Effector memory CD8-positive, alpha-beta T cell (primary cell): Measurements from ENCODE around the gene CCDC24.

ENCODE experiments used
- ATAC-seq: fragments of 150-1000 bp; cut with Tn5 transposase; replicated peaks from 2 replicates; pipeline ENCODE4 v1.10.0; 2021; ENCODE audit warnings: mild to moderate bottlenecking, moderate library complexity
- DNase-seq, 3 experiments: peaks; one replicate each; pipeline ENCODE4 v3.0.0; 2021
- H3K27ac Mint-ChIP-seq, 2 donors: one replicate each; pipeline ENCODE4 v1.8.0; 2022; ENCODE audit warnings: mild to moderate bottlenecking in 2 of 2, mixed read lengths in 2 of 2, moderate library complexity in 2 of 2
- H3K27me3 Mint-ChIP-seq, 2 donors: one replicate each; pipeline ENCODE4 v1.8.0; 2022; ENCODE audit warnings: mixed read lengths in 2 of 2
- H3K36me3 Mint-ChIP-seq: one replicate; pipeline ENCODE4 v1.8.0; 2022; ENCODE audit warnings: mild to moderate bottlenecking, moderate library complexity, mixed read lengths; ENCODE audit not compliant: insufficient read depth
- H3K4me1 Mint-ChIP-seq, 2 donors: one replicate each; pipeline ENCODE4 v1.8.0; 2022; ENCODE audit warnings: low read depth in 2 of 2, mixed read lengths in 2 of 2
- H3K4me3 Mint-ChIP-seq, 2 donors: one replicate each; pipeline ENCODE4 v1.8.0; 2022; ENCODE audit warnings: mild to moderate bottlenecking in 2 of 2, mixed read lengths in 2 of 2, moderate library complexity in 2 of 2
- H3K9me3 Mint-ChIP-seq, 2 donors: one replicate each; pipeline ENCODE4 v1.8.0; 2022; ENCODE audit warnings: mixed read lengths in 2 of 2

CCDC24 gene

GRCh38 chr1:43991200-43991475 is 261 bp upstream of the CCDC24 start:
- H3K36me3 Mint-ChIP-seq = peaks cover 6% of the 10 kb centered on the region
- peak overlapping the region; percentile 94 to 96 for H3K4me3 Mint-ChIP-seq
- no peaks in the 10 kb centered on the region for H3K27me3 Mint-ChIP-seq
- peak overlapping the region; percentile 92 to 95 for H3K27ac Mint-ChIP-seq
- H3K9me3 Mint-ChIP-seq = no peaks in the 10 kb centered on the region
- ATAC-seq (no peak), DNase-seq (no peak)
- H3K4me1 Mint-ChIP-seq = peaks cover 8 to 14% of the 10 kb centered on the region in 2 donors

- no peak for DNase-seq
- ATAC-seq = no peak
- Mint-ChIP-seq H3K27me3 (no peaks in the 10 kb centered on the region), H3K4me1 (peaks cover 8 to 14% of the 10 kb centered on the region in 2 donors), H3K36me3 (peaks cover 6% of the 10 kb centered on the region), H3K27ac (peak overlapping the region; percentile 6 to 92), H3K4me3 (peak overlapping the region; percentile 94 to 96), H3K9me3 (no peaks in the 10 kb centered on the region)
These were observed 1.0 kb downstream of the CCDC24 start for GRCh38 chr1:43992232-43992995.

GRCh38 chr1:43993206-43993914 is 2.0 kb downstream of the CCDC24 start:
- no peak overlapping the region for H3K4me3 Mint-ChIP-seq
- H3K27me3 Mint-ChIP-seq = no peaks in the 10 kb centered on the region
- H3K4me1 Mint-ChIP-seq = peaks cover 8 to 14% of the 10 kb centered on the region in 2 donors
- H3K36me3 Mint-ChIP-seq = peaks cover 6% of the 10 kb centered on the region
- ATAC-seq (no peak), DNase-seq (no peak)
- no peaks in the 10 kb centered on the region for H3K9me3 Mint-ChIP-seq
- H3K27ac Mint-ChIP-seq = peak overlapping the region in 1 of 2 donors; percentile 6

- Mint-ChIP-seq H3K36me3 (peaks cover 6% of the 10 kb centered on the region), H3K4me3 (no peak overlapping the region), H3K27me3 (no peaks in the 10 kb centered on the region), H3K27ac (no peak overlapping the region), H3K4me1 (peaks cover 8 to 14% of the 10 kb centered on the region in 2 donors), H3K9me3 (no peaks in the 10 kb centered on the region)
- DNase-seq (no peak), ATAC-seq (no peak)
These were observed 2.7 kb downstream of the CCDC24 start for GRCh38 chr1:43994071-43994470.

GRCh38 chr1:43994794-43995790 is 3.7 kb downstream of the CCDC24 start:
- no peak overlapping the region for H3K27ac Mint-ChIP-seq
- H3K4me1 Mint-ChIP-seq = peaks cover 8 to 14% of the 10 kb centered on the region in 2 donors
- peaks cover 6% of the 10 kb centered on the region for H3K36me3 Mint-ChIP-seq
- peaks cover 0 to 2% of the 10 kb centered on the region in 2 donors for H3K27me3 Mint-ChIP-seq
- ATAC-seq (no peak), DNase-seq (no peak)
- H3K4me3 Mint-ChIP-seq = no peak overlapping the region
- no peaks in the 10 kb centered on the region for H3K9me3 Mint-ChIP-seq

GRCh38 chr1:43995984-43996732 is 4.8 kb downstream of the CCDC24 start:
- H3K4me1 Mint-ChIP-seq = peaks cover 8 to 13% of the 10 kb centered on the region in 2 donors
- no peak for ATAC-seq
- peaks cover 0 to 13% of the 10 kb centered on the region in 2 donors for H3K27me3 Mint-ChIP-seq
- H3K27ac Mint-ChIP-seq = no peak overlapping the region
- no peaks in the 10 kb centered on the region for H3K9me3 Mint-ChIP-seq
- peaks cover 6% of the 10 kb centered on the region for H3K36me3 Mint-ChIP-seq
- no peak overlapping the region for H3K4me3 Mint-ChIP-seq
- DNase-seq = no peak

- H3K4me1 Mint-ChIP-seq = peaks cover 4 to 7% of the 10 kb centered on the region in 2 donors
- H3K27me3 Mint-ChIP-seq = peaks cover 0 to 18% of the 10 kb centered on the region in 2 donors
- peaks cover under 1% of the 10 kb centered on the region for H3K36me3 Mint-ChIP-seq
- no peaks in the 10 kb centered on the region for H3K9me3 Mint-ChIP-seq
- H3K4me3 Mint-ChIP-seq = no peak overlapping the region
- DNase-seq = no peak
- no peak overlapping the region for H3K27ac Mint-ChIP-seq
- ATAC-seq = no peak
These were observed 5.3 kb downstream of the CCDC24 start for GRCh38 chr1:43996733-43997115.

- no peak overlapping the region for H3K4me3 Mint-ChIP-seq
- no peaks in the 10 kb centered on the region for H3K9me3 Mint-ChIP-seq
- no peak overlapping the region for H3K27ac Mint-ChIP-seq
- peaks cover 0 to under 1% of the 10 kb centered on the region in 2 donors for H3K4me1 Mint-ChIP-seq
- no peaks in the 10 kb centered on the region for H3K36me3 Mint-ChIP-seq
- ATAC-seq (no peak), DNase-seq (no peak)
- peaks cover 0 to 18% of the 10 kb centered on the region in 2 donors for H3K27me3 Mint-ChIP-seq
These were observed 6.0 kb downstream of the CCDC24 start for GRCh38 chr1:43997295-43997999.

GRCh38 chr1:43998000-43998378 is 6.6 kb downstream of the CCDC24 start:
- no peaks in the 10 kb centered on the region for H3K4me1 Mint-ChIP-seq
- no peak for ATAC-seq
- no peaks in the 10 kb centered on the region for H3K9me3 Mint-ChIP-seq
- H3K27ac Mint-ChIP-seq = no peak overlapping the region
- peaks cover 0 to 18% of the 10 kb centered on the region in 2 donors for H3K27me3 Mint-ChIP-seq
- no peak for DNase-seq
- no peak overlapping the region for H3K4me3 Mint-ChIP-seq
- H3K36me3 Mint-ChIP-seq = no peaks in the 10 kb centered on the region

- Mint-ChIP-seq H3K4me3 (no peak overlapping the region), H3K9me3 (no peaks in the 10 kb centered on the region), H3K4me1 (no peaks in the 10 kb centered on the region), H3K36me3 (no peaks in the 10 kb centered on the region), H3K27me3 (peaks cover 0 to 18% of the 10 kb centered on the region in 2 donors), H3K27ac (no peak overlapping the region)
- ATAC-seq (no peak), DNase-seq (no peak)
These were observed 8.1 kb downstream of the CCDC24 start for GRCh38 chr1:43999455-43999854.

- DNase-seq (no peak), ATAC-seq (no peak)
- no peak overlapping the region for H3K27ac Mint-ChIP-seq
- peaks cover 0 to 18% of the 10 kb centered on the region in 2 donors for H3K27me3 Mint-ChIP-seq
- H3K9me3 Mint-ChIP-seq = no peaks in the 10 kb centered on the region
- no peaks in the 10 kb centered on the region for H3K4me1 Mint-ChIP-seq
- no peaks in the 10 kb centered on the region for H3K36me3 Mint-ChIP-seq
- H3K4me3 Mint-ChIP-seq = no peak overlapping the region
These were observed 8.8 kb downstream of the CCDC24 start for GRCh38 chr1:44000122-44000665.

GRCh38 chr1:44002165-44002564 is 10.8 kb downstream of the CCDC24 start:
- Mint-ChIP-seq H3K9me3 (no peaks in the 10 kb centered on the region), H3K36me3 (no peaks in the 10 kb centered on the region), H3K27ac (no peak overlapping the region), H3K27me3 (peaks cover 0 to 18% of the 10 kb centered on the region in 2 donors), H3K4me1 (no peaks in the 10 kb centered on the region), H3K4me3 (no peak overlapping the region)
- DNase-seq = no peak
- ATAC-seq = no peak
